Nephron (organoid): Measurements from ENCODE around the gene TCIRG1.

Experiments used
- H3K27ac Mint-ChIP-seq, 3 experiments: 2 replicates each; pipeline ENCODE4 v1.8.0; 2020; ENCODE audit warnings: mixed read lengths in 3 of 3, mild to moderate bottlenecking in 2 of 3, moderate library complexity in 1 of 3
- H3K27me3 Mint-ChIP-seq: 2 replicates; pipeline ENCODE4 v1.8.0; 2021; ENCODE audit warnings: low read depth, mild to moderate bottlenecking, moderate library complexity, mixed read lengths
- H3K36me3 Mint-ChIP-seq: 2 replicates; pipeline ENCODE4 v1.8.0; 2020; ENCODE audit warnings: low read depth, mixed read lengths
- H3K4me1 Mint-ChIP-seq: 2 replicates; pipeline ENCODE4 v1.8.0; 2020; ENCODE audit warnings: mixed read lengths
- H3K4me3 Mint-ChIP-seq, 3 experiments: 2 replicates each; pipeline ENCODE4 v1.8.0; 2020; ENCODE audit warnings: mild to moderate bottlenecking in 3 of 3, mixed read lengths in 3 of 3, moderate library complexity in 2 of 3
- H3K9me3 Mint-ChIP-seq: 2 replicates; pipeline ENCODE4 v1.8.0; 2020; ENCODE audit warnings: mixed read lengths
- TF ChIP-seq, protein P1 (sequence below), 3 experiments: fragments of 200-600 bp; sonication (generic); IDR thresholded peaks; one replicate each; pipeline ENCODE4 v1.5.0; 2021; ENCODE audit warnings: antibody characterized with exemption in 3 of 3; ENCODE audit not compliant: unreplicated experiment in 3 of 3

TCIRG1 gene

GRCh38 chr11:68002575-68002937 is 36.3 kb upstream of the TCIRG1 start:
- H3K27me3 Mint-ChIP-seq, result peaks cover 44% of the 10 kb centered on the region
- H3K27ac Mint-ChIP-seq, result no peak overlapping the region
- TF ChIP-seq, protein P1, sequence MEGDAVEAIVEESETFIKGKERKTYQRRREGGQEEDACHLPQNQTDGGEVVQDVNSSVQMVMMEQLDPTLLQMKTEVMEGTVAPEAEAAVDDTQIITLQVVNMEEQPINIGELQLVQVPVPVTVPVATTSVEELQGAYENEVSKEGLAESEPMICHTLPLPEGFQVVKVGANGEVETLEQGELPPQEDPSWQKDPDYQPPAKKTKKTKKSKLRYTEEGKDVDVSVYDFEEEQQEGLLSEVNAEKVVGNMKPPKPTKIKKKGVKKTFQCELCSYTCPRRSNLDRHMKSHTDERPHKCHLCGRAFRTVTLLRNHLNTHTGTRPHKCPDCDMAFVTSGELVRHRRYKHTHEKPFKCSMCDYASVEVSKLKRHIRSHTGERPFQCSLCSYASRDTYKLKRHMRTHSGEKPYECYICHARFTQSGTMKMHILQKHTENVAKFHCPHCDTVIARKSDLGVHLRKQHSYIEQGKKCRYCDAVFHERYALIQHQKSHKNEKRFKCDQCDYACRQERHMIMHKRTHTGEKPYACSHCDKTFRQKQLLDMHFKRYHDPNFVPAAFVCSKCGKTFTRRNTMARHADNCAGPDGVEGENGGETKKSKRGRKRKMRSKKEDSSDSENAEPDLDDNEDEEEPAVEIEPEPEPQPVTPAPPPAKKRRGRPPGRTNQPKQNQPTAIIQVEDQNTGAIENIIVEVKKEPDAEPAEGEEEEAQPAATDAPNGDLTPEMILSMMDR (IDR thresholded peaks at IDR 0.05; ENCODE audit: unreplicated experiment in 3 of 3), result no peak
- peaks cover 4% of the 10 kb centered on the region for H3K4me1 Mint-ChIP-seq
- no peaks in the 10 kb centered on the region for H3K9me3 Mint-ChIP-seq
- peak overlapping the region; percentile 84 to 86 (median 84) for H3K4me3 Mint-ChIP-seq
- H3K36me3 Mint-ChIP-seq, result no peaks in the 10 kb centered on the region

- TF ChIP-seq, protein P1 (IDR thresholded peaks at IDR 0.05; ENCODE audit: unreplicated experiment in 3 of 3), result no peak
- peaks cover 44% of the 10 kb centered on the region for H3K27me3 Mint-ChIP-seq
- H3K9me3 Mint-ChIP-seq, result no peaks in the 10 kb centered on the region
- no peaks in the 10 kb centered on the region for H3K36me3 Mint-ChIP-seq
- peak overlapping the region in 1 of 3 experiments; percentile 53 for H3K27ac Mint-ChIP-seq
- H3K4me3 Mint-ChIP-seq, result peak overlapping the region; percentile 84 to 86 (median 84)
- peaks cover 4% of the 10 kb centered on the region for H3K4me1 Mint-ChIP-seq
Measured at GRCh38 chr11:68002938-68003845, 35.6 kb upstream of the TCIRG1 start.

- H3K4me3 Mint-ChIP-seq, result peak within 1 kb of the TSS; percentile 84 to 86 (median 84)
- H3K9me3 Mint-ChIP-seq, result no peaks in the 10 kb centered on the region
- TF ChIP-seq, protein P1 (IDR thresholded peaks at IDR 0.05; ENCODE audit: unreplicated experiment in 3 of 3), result no peak
- H3K27me3 Mint-ChIP-seq, result peaks cover 42% of the 10 kb centered on the region
- H3K4me1 Mint-ChIP-seq, result peaks cover 6% of the 10 kb centered on the region
- peak within 1 kb of the TSS in 1 of 3 experiments; percentile 53 for H3K27ac Mint-ChIP-seq
- no peaks in the 10 kb centered on the region for H3K36me3 Mint-ChIP-seq
Measured at GRCh38 chr11:68003846-68004550, 34.8 kb upstream of the TCIRG1 start, which contains the start of gene UNC93B1. UNC93B1 (minus strand) TSS chr11:68004097; CDS start chr11:68004043, 54 bp downstream.

DNA sequence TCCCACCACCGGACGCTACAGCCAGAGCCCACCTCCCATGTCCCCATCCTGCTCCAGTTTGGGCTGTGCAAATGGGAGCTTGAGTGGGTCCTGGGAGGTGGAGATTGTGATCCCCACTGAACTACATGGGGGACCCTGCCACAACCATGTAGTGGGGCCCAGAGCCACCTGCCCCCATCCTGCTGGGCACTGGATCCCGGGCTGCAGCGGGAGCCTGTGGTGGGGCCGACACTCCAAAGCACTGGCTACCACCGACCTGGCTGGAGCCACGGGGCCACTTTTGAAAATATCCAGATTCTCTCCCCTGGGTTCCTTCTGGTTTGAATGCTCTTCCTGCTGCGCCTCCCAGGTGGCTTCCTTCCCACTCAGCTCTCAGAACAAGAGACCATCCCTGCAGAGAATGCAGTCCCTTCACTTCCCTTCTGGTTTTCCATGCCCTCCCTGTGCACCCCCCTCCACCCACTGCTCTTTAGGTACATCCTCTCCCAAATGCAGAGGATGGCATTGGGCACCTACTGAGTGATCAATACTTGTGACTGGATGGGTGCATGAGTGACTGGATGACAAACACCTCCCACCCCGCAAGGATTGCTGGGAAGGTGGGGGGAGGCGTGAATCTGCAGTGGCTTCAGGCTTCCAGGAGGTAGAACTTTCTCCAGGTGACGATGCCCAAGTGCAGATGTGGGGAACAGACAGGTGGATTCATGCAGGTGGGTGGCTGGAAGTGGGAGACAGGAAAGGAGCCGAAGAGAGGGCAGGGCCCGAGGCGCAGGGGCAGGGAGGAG is 34.1 kb upstream of the TCIRG1 start:
- peaks cover 14% of the 10 kb centered on the region for H3K4me1 Mint-ChIP-seq
- TF ChIP-seq, protein P1 (IDR thresholded peaks at IDR 0.05; ENCODE audit: unreplicated experiment in 3 of 3), result no peak
- no peaks in the 10 kb centered on the region for H3K9me3 Mint-ChIP-seq
- H3K4me3 Mint-ChIP-seq, result peak overlapping the region; percentile 75 to 83 (median 82)
- no peaks in the 10 kb centered on the region for H3K36me3 Mint-ChIP-seq
- no peak overlapping the region for H3K27ac Mint-ChIP-seq
- H3K27me3 Mint-ChIP-seq, result peaks cover 47% of the 10 kb centered on the region

DNA sequence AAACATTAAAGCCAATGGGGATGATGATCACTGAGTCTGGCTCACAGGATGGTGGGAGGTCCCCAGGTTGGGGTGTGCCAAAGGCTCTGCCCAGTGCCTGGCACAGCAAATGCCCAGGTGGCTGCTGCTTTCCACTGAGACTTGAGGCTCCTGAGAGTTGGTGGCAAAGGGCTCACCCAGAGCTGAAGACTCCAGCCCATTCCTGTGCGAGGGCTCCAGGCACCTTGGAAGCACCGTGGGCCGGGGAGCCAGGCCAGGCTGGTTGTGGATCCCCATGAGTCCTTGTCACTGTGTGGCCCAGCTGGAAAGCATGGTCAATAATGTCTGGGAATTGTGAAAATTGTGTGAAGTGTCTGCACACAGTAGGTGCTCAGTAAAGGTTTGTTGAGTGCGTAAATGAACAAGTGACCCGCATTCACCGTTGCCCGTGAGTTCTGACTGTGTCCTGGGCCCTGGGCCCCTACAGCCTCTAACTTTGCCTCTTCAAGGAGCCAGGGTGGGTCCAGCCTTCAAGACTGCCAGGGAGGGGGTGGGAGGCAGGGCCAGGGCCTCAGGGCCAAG is 32.1 kb upstream of the TCIRG1 start:
- Mint-ChIP-seq H3K9me3 (no peaks in the 10 kb centered on the region), H3K4me3 (peak overlapping the region in 2 of 3 experiments; percentile 43 to 53), H3K4me1 (peaks cover 22% of the 10 kb centered on the region), H3K27me3 (peaks cover 53% of the 10 kb centered on the region), H3K36me3 (no peaks in the 10 kb centered on the region), H3K27ac (no peak overlapping the region)
- TF ChIP-seq, protein P1 (IDR thresholded peaks at IDR 0.05; ENCODE audit: unreplicated experiment in 3 of 3), result no peak
